ENCODE measurements around the gene MIPEP. TPM values are rescaled to one million over a fixed set of nuclear protein-coding genes. Genes with fewer than 3 reads are reported as not detected.

The MIPEP gene
- total RNA-seq, 1 experiment from 2014 or later, result 25.4 TPM

DNA sequence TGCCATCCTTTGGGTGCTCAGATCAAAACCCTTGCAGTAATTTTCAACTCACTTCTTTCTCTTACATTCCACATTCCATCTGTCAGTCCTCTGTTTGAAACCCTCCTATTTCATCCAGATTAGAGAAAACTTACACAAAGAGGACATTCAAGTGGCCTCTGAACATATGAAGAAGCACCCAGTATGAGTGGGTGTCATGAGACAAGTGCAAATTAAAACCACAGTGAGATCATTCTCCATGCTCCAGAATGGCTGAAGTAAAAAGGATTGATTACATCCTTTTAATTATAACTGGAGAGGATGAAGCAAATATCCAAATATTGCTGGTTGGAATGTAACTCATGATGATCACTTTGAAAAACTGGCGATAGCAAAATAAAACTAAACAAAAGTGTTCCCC lies 96.5 kb downstream of the MIPEP start:
- Histone ChIP-seq H3K4me1 (ENCODE audit: insufficient read depth, low read length, poor library complexity, severe bottlenecking) (no peaks in the 10 kb centered on the region), H3K27me3 (replicated peaks; ENCODE audit: insufficient read depth, low read depth, low read length, poor library complexity) (no peaks in the 10 kb centered on the region), H3K4me3 (ENCODE audit: low read depth, low read length, poor library complexity, severe bottlenecking) (no peak overlapping the region), H3K36me3 (ENCODE audit: insufficient read depth, low read length, poor library complexity, severe bottlenecking) (no peaks in the 10 kb centered on the region), H3K27ac (ENCODE audit: low read depth, low read length, poor library complexity, severe bottlenecking) (no peak overlapping the region), H3K9me3 (ENCODE audit: low read depth, low read length, poor library complexity, severe bottlenecking) (no peaks in the 10 kb centered on the region)
- POLR2A ChIA-PET (ENCODE audit: low non-redundant PET), result no interaction called here
- intact Hi-C loops (cut with micrococcal nuclease; ENCODE audit: unreplicated experiment), result no loop called here
- no TSS peak for BruUV-seq (replicated peaks)
- TF ChIP-seq, protein P1, sequence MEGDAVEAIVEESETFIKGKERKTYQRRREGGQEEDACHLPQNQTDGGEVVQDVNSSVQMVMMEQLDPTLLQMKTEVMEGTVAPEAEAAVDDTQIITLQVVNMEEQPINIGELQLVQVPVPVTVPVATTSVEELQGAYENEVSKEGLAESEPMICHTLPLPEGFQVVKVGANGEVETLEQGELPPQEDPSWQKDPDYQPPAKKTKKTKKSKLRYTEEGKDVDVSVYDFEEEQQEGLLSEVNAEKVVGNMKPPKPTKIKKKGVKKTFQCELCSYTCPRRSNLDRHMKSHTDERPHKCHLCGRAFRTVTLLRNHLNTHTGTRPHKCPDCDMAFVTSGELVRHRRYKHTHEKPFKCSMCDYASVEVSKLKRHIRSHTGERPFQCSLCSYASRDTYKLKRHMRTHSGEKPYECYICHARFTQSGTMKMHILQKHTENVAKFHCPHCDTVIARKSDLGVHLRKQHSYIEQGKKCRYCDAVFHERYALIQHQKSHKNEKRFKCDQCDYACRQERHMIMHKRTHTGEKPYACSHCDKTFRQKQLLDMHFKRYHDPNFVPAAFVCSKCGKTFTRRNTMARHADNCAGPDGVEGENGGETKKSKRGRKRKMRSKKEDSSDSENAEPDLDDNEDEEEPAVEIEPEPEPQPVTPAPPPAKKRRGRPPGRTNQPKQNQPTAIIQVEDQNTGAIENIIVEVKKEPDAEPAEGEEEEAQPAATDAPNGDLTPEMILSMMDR (conservative IDR thresholded peaks at IDR 0.05; ENCODE audit: low read depth, low read length), result no peak
- TF ChIP-seq EZH2 (IDR thresholded peaks at IDR 0.05; ENCODE audit: borderline replicate concordance, low read depth, low read length, poor library complexity, severe bottlenecking), result no peak
- CTCF ChIA-PET, result no interaction called here
- DNase-seq (ENCODE audit: low spot score), result no peak

DNA sequence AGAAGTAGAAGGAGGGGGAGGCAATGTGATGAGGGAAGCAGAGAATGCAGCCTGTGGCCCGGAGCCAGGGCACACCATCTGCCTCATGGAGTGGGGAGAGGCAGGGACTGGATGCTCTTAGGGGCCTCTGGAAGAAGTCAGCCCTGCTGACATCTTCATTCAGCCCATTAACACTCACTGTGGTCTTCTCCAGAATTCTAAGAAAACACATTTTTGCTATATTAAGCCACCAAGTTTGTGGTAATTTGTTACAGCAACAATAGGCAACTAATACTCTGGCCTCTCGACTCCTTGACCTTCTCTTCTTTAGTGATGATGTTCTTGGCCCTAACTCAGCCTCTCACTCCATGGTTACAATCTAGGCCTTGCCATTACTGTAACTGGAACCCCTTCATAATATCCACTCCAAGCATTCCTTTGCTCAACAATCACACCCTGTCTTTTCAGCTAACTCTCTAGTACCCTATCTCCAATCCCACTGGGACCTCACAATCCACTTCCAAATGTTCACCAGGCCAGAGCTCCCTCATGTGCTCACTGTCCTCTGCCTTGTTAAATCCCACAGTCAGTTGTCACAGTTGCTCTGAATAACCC lies 98.5 kb downstream of the MIPEP start:
- TF ChIP-seq, protein P1 (conservative IDR thresholded peaks at IDR 0.05; ENCODE audit: low read depth, low read length), result no peak
- no peak for TF ChIP-seq EZH2 (IDR thresholded peaks at IDR 0.05; ENCODE audit: borderline replicate concordance, low read depth, low read length, poor library complexity, severe bottlenecking)
- no peak for DNase-seq (ENCODE audit: low spot score)
- ChIA-PET CTCF (no interaction called here), POLR2A (ENCODE audit: low non-redundant PET) (no interaction called here)
- intact Hi-C loops (cut with micrococcal nuclease; ENCODE audit: unreplicated experiment), result no loop called here
- no TSS peak for BruUV-seq (replicated peaks)
- Histone ChIP-seq H3K27me3 (replicated peaks; ENCODE audit: insufficient read depth, low read depth, low read length, poor library complexity) (no peaks in the 10 kb centered on the region), H3K4me1 (ENCODE audit: insufficient read depth, low read length, poor library complexity, severe bottlenecking) (no peaks in the 10 kb centered on the region), H3K9me3 (ENCODE audit: low read depth, low read length, poor library complexity, severe bottlenecking) (no peaks in the 10 kb centered on the region), H3K4me3 (ENCODE audit: low read depth, low read length, poor library complexity, severe bottlenecking) (no peak overlapping the region), H3K27ac (ENCODE audit: low read depth, low read length, poor library complexity, severe bottlenecking) (no peak overlapping the region), H3K36me3 (ENCODE audit: insufficient read depth, low read length, poor library complexity, severe bottlenecking) (no peaks in the 10 kb centered on the region)

DNA sequence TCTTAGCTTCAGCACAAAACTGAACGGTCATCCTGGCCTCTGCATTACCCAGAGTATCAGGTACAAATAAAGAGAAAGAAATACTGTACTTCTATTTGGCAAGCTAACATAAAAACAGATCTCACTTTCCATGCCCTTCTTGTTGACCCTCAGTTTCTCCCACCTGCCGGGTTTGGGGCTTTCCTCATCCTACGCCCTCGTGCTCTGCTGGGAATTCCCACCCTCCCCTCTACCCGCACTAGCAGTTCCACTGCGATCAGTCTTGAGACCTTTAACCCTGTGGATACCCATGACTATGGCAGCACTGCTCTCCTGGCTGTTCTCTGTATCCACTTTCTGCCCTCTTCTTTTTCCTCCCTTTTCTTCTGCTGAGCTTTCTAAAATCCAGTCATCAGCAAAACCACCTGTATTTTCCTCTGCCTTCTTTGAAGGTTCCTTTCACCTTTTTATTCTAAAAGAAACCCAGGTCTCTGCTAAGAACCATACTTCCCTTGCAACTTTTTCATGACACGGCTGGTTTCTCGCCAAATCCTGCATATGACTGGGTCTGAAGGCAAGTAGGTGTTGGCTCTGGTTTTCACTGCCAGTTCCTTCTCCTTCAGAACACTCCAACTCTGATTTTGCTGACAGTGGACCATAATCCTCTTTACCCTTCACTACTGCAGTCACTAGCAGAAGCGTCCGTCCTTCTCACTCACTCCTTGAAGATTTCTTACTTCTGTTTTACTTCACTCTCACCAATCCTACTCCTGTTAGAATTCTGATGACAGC lies 99.4 kb downstream of the MIPEP start:
- CTCF ChIA-PET, result no interaction called here
- Histone ChIP-seq H3K36me3 (ENCODE audit: insufficient read depth, low read length, poor library complexity, severe bottlenecking) (no peaks in the 10 kb centered on the region), H3K4me1 (ENCODE audit: insufficient read depth, low read length, poor library complexity, severe bottlenecking) (no peaks in the 10 kb centered on the region), H3K4me3 (ENCODE audit: low read depth, low read length, poor library complexity, severe bottlenecking) (no peak overlapping the region), H3K27me3 (replicated peaks; ENCODE audit: insufficient read depth, low read depth, low read length, poor library complexity) (no peaks in the 10 kb centered on the region), H3K27ac (ENCODE audit: low read depth, low read length, poor library complexity, severe bottlenecking) (no peak overlapping the region), H3K9me3 (ENCODE audit: low read depth, low read length, poor library complexity, severe bottlenecking) (no peaks in the 10 kb centered on the region)
- intact Hi-C loops (cut with micrococcal nuclease; ENCODE audit: unreplicated experiment), result no loop called here
- POLR2A ChIA-PET (ENCODE audit: low non-redundant PET), result no interaction called here
- DNase-seq (ENCODE audit: low spot score), result no peak
- BruUV-seq (replicated peaks), result no TSS peak
- TF ChIP-seq, protein P1 (conservative IDR thresholded peaks at IDR 0.05; ENCODE audit: low read depth, low read length), result no peak
- no peak for TF ChIP-seq EZH2 (IDR thresholded peaks at IDR 0.05; ENCODE audit: borderline replicate concordance, low read depth, low read length, poor library complexity, severe bottlenecking)
